Stimulated activated CD8-positive, alpha-beta memory T cell treated with anti-CD3 and anti-CD28 coated beads, Interleukin-7, amount 100 ng/mL, for 4 hours (primary cell): ENCODE data around the gene HDAC4.

Source experiments
- DNase-seq, 2 donors: peaks; one replicate each; pipeline ENCODE4 v3.0.0-alpha.2; 2020; ENCODE audit warnings: low read depth in 2 of 2

Gene HDAC4

GRCh38 chr2:239092571-239093294 is 308.1 kb downstream of the HDAC4 start:
- no peak for DNase-seq

GRCh38 chr2:239089884-239090283 is 310.9 kb downstream of the HDAC4 start:
- no peak for DNase-seq

- no peak for DNase-seq
These were observed 313.6 kb downstream of the HDAC4 start for GRCh38 chr2:239087046-239087710.

DNA sequence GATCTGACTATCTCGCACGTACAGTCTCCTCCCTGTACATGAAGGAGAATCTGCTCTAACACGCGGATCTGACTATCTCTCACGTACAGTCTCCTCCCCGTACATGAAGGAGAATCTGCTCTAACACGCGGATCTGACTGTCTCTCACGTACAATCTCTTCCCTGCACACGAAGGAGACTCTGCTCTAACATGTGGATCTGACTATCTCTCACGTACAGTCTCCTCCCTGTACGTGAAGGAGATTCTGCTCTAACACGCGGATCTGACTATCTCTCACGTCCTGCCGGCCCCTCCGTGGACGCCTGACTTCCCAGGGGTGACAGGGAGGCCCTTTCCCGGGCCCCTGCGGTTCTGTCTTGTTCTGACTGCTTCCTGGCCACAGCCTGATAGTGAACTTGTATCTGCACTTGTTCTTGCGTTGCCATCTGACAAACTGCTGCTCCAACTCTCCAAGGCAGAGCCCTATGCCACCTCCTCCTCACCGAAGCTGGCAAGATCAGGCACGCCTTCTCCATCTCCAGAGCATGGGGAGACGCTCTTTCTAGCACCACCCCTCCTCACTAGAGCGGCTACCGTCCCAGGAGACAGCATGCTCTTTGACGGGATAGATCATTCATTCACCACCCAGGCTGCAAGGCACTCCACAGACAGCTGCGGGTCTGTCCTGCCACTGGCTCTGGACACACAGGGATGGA is 314.3 kb downstream of the HDAC4 start:
- DNase-seq, result no peak

GRCh38 chr2:239085201-239085992 is 315.4 kb downstream of the HDAC4 start:
- DNase-seq, result no peak

DNA sequence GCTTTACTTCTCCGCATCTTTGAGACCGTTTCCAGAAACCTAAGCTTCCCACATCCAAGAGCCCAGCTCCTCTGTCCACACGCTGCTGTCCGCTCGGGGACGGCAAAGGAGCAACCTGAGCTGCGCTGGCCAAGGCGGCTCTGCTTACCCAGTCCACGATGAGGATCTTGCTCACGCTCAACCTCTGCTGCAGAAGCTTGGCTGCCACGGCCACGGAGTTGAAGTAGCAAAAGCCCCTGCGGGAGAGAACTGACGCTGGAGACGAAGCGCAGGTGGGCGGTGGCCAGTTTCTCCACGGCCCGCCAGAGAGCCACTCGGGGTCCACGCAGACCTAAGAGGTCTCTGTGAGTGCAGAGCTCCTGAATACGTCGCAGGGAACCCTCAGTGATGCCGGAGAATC is 316.8 kb downstream of the HDAC4 start:
- no peak for DNase-seq

GRCh38 chr2:239082425-239082824 is 318.4 kb downstream of the HDAC4 start:
- no peak for DNase-seq

DNA sequence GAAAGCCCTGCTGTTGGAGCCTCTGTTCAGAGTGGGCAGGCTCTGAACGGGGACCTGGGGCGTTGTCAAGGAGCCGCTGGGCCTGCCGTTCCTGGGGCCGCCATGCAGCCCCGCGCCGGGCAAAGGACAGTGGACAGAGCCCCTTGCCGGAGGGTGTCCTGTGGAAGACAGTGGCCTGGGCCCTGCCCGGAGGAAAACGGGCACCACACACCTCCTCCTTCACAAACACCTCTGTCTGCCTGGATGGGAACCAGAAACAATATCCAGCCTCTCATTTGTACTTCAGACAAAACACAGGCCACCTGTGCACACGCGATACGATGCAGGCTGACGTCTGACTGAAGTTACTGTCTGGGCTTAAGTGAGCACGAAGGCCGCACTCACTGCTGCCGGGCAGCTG is 319.2 kb downstream of the HDAC4 start:
- DNase-seq, result no peak

DNA sequence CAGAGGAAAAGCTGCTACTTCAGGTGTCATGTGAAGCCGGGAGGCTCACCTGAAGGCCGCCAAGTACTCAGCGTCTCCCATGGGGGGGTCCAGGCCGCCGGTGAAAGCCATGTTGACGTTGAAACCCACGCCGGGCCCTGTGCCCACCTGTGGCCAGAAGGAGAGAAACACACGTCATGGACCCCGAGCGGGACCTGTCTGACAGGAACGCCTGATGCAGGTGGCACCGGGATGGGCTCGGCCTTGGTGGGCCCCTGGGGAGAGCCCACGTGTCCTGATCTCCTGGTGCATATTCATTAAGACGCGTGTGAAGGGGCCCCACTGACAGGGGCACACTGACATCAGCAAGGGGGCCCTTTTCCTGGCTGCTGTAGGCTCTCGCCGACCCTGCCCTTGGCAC is 319.8 kb downstream of the HDAC4 start:
- DNase-seq, result no peak

- DNase-seq, result no peak
These were observed 321.0 kb downstream of the HDAC4 start for GRCh38 chr2:239079671-239080294.

DNA sequence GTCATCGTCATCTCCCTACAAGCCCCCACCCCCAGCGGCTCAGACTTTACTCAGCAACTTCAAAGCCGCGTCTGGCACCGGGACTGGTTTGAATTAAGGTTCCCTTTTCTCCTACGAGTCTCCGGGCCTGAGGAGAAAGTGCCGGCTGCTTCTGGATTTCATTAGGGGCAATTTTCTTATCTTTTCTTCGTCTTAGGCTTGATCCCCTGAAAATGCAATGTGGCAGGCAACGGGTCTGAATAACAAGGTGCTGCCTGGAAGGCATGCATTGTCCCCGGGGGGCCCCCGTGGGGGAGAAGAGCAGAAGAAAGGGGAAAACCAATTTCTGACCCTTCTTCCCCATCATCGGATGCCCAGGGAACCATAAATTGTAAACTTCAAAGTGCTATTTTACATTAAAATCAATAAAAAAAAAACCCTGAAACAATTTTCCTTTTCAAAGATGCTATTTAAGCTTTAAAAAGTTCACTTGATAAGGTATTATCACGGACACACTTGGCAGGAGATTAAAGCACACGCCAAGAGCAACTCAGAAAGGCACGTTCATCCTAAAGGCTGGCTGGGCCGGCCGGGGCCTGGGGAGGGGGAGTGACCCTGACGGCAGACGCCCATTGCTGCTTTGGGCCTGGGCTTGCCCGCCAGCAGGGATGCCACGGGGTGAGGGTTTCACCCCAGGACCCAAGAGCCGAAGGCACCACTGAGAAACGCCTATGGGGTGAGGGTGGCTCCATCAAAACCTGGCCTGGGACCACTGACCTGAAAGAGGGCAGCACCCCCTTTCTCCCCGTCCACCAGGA is 322.5 kb downstream of the HDAC4 start:
- DNase-seq, result no peak

GRCh38 chr2:239077260-239077659 is 323.6 kb downstream of the HDAC4 start:
- no peak for DNase-seq

- no peak for DNase-seq
These were observed 324.7 kb downstream of the HDAC4 start for GRCh38 chr2:239075918-239076758.

GRCh38 chr2:239073745-239074530 is 326.9 kb downstream of the HDAC4 start:
- DNase-seq, result no peak

- no peak for DNase-seq
These were observed 327.6 kb downstream of the HDAC4 start for GRCh38 chr2:239073270-239073669.

DNA sequence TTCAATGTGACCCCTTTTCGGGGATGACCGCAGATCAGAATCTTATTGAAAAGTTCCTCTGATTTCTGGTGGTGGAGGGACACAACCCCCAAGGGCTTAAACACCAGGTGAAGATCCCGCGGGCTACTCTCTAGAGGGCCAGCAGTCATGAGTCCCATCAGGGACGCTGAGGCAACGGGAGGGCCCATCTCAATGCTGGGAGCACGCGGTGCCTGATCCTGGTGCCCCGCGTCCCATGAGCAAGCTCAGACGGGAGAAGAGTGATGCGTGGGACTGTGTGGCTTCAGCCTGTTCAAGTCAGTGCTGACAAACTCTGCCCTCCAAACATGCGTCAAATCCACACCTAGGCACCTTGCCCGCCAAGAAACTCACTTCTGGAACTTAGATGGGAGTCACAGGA is 328.0 kb downstream of the HDAC4 start:
- DNase-seq, result no peak

DNA sequence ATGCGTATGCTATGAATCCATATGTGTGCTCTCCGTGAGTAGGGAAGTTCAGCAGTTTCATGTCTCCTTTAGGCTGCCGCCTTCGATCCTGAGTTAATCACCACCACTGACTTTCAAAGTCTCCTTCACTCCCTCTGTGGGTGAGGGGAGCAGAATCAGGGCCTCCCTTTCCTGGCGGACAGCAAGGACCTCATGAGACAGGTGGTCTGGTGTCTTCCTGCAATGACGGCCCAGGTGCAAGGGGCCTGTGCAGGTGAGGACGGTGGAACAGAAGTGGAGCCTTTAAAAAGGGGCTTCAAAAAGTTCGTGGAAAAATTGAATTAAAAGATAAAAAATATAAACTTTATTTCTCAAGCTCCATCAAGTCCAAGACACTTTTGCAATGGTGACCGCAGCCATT is 330.4 kb downstream of the HDAC4 start:
- no peak for DNase-seq

GRCh38 chr2:239069362-239070333 is 331.2 kb downstream of the HDAC4 start:
- peak in 1 of 2 donors; percentile 4 for DNase-seq
